ENCODE results near the gene SAG.

The SAG gene

DNA sequence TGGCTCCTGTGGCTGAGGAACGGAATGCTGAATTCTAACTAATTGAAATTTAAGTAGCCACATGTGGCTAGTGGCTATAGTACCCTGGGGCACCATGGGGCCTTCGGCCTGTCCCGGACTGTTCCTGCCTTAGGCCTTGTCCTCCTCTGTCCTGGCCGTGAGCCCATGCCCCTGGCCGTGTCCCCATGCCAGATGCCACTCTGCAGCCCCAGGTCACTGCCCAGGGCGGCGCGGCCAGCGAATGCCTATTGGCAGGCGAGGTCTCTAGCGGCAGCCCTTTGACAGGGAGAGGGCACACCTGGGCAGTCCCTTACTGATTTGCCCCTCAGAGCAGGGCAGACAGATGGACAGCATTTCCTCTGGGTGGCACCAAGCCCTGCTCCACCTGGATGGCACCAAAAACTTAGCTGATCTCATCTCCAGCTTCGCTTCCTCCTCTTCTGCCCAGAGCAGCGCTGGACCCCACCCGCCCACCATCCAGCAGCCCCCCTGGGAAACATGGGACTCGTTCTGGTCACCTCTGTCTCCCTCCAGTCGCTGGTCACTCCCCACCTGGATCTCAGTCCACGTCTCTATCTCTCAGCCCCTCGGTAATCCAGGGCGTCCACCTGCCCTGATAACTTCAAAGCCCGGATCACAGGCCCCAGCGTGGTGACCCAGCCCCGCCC lies 45.6 kb downstream of the SAG start:
- H3K4me3 ChIP-seq (replicated peaks; ENCODE audit: low read depth, low read length): no peak overlapping the region
- TF ChIP-seq, protein P1, sequence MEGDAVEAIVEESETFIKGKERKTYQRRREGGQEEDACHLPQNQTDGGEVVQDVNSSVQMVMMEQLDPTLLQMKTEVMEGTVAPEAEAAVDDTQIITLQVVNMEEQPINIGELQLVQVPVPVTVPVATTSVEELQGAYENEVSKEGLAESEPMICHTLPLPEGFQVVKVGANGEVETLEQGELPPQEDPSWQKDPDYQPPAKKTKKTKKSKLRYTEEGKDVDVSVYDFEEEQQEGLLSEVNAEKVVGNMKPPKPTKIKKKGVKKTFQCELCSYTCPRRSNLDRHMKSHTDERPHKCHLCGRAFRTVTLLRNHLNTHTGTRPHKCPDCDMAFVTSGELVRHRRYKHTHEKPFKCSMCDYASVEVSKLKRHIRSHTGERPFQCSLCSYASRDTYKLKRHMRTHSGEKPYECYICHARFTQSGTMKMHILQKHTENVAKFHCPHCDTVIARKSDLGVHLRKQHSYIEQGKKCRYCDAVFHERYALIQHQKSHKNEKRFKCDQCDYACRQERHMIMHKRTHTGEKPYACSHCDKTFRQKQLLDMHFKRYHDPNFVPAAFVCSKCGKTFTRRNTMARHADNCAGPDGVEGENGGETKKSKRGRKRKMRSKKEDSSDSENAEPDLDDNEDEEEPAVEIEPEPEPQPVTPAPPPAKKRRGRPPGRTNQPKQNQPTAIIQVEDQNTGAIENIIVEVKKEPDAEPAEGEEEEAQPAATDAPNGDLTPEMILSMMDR (IDR thresholded peaks at IDR 0.05; ENCODE audit: low read length, missing control alignments): no peak
- no peak for DNase-seq (ENCODE audit: low read depth)

DNA sequence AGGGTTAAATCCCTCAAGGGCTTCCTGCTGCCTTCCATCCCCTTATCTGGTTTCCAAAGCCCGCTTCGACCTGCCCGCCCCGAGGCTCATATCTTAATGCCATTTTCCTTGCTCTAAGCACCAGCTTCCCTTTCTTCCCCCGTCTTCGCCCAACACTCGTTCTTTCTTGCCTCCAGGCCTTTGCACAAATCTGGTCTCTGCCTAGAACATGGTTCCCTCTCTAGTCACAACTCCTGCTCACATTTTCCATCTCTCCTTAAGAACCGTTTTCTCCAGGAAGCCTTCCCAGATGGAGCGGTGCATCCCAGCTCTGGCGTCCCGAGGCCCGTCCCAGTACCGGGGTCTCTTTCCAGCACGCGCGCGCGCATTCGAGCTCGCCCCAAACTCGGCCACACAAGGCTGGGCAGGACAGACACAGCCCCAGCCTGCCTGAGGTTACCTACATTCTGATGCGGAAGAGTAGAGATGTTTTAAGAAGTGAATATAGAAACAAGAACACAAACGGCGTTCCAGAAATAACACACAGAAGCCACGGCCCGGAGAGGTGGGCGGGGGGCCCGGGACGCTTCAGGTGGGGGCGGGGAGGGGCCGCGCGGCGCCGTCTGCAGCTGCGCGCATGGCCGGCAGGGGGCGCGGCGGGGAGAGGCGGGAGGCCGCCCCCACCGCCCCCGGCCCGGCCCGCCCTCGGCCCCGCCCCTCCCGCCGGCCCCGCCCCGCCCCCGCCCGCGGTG lies 46.3 kb downstream of the SAG start, which contains the start of gene DGKD:
Gene DGKD (plus strand): TSS at position 726 of the 731 bp plus-strand sequence. CDS start 25 bp downstream, outside the sequence.
- DNase-seq (ENCODE audit: low read depth): peak; percentile 37
- TF ChIP-seq, protein P1 (IDR thresholded peaks at IDR 0.05; ENCODE audit: low read length, missing control alignments): no peak
- peak within 1 kb of the TSS; percentile 73 for H3K4me3 ChIP-seq (replicated peaks; ENCODE audit: low read depth, low read length)

- TF ChIP-seq, protein P1 (IDR thresholded peaks at IDR 0.05; ENCODE audit: low read length, missing control alignments): no peak
- no peak for DNase-seq (ENCODE audit: low read depth)
- H3K4me3 ChIP-seq (replicated peaks; ENCODE audit: low read depth, low read length): peak overlapping the region; percentile 73
These were observed 46.9 kb downstream of the SAG start for GRCh38 chr2:233354500-233354924.

GRCh38 chr2:233354971-233355574 lies 47.5 kb downstream of the SAG start:
- TF ChIP-seq, protein P1 (IDR thresholded peaks at IDR 0.05; ENCODE audit: low read length, missing control alignments): no peak
- peak; percentile 24 for DNase-seq (ENCODE audit: low read depth)
- peak overlapping the region; percentile 73 for H3K4me3 ChIP-seq (replicated peaks; ENCODE audit: low read depth, low read length)

- H3K4me3 ChIP-seq (replicated peaks; ENCODE audit: low read depth, low read length): no peak overlapping the region
- TF ChIP-seq, protein P1 (IDR thresholded peaks at IDR 0.05; ENCODE audit: low read length, missing control alignments): no peak
- DNase-seq (ENCODE audit: low read depth): no peak
These were observed 48.3 kb downstream of the SAG start for GRCh38 chr2:233355916-233356315.

GRCh38 chr2:233356546-233357308 lies 49.1 kb downstream of the SAG start:
- no peak overlapping the region for H3K4me3 ChIP-seq (replicated peaks; ENCODE audit: low read depth, low read length)

More at GRCh38 chr2:233356546-233357308, 49.1 kb downstream of the SAG start:
- TF ChIP-seq, protein P1 (IDR thresholded peaks at IDR 0.05; ENCODE audit: low read length, missing control alignments): no peak
- peak; percentile 30 for DNase-seq (ENCODE audit: low read depth)

Data from fibroblast of pulmonary artery (primary cell).